Cerebellar nuclear complex (tissue), 1 donor: ENCODE data around the gene TRABD.
"Not testable (repeated sequence)": the region's sequence is repeated elsewhere in the genome, so short reads cannot be mapped to it uniquely, and the experiment has no call there.

Experiments
- DNase-seq, 2 experiments: peaks; one replicate each; lab custom pipeline; 2025; lab: John Stamatoyannopoulos, UW

Gene TRABD

GRCh38 chr22:50185375-50186087 is at the start of gene TRABD:
TRABD (plus strand) TSS chr22:50185913; CDS start chr22:50193061, 7,148 bp downstream.
- peak in 1 of 2 experiments; percentile 69 for DNase-seq

GRCh38 chr22:50136581-50137015 is 49.1 kb upstream of the TRABD start:
- DNase-seq = no peak

DNA sequence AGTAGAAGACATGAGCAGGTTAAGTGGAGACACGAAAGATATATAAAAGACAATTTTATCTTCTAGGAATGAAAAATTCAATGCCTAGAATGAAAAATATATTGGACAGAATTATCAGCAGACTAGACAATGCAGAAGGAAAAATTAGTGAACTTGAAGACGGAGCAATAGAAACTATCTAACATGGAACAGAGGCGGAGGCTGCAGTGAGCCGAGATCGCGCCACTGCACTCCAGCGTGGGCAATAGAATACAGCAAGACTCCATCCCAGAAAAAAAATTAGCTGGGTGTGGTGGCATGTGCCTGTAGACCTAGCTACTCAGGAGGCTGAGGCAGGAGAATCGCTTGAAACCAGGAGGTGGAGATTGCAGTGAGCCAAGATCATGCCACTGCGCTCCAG is 48.4 kb upstream of the TRABD start:
- DNase-seq = not testable (repeated sequence)

- DNase-seq = no peak
Observed at GRCh38 chr22:50138041-50138440, 47.7 kb upstream of the TRABD start.

DNA sequence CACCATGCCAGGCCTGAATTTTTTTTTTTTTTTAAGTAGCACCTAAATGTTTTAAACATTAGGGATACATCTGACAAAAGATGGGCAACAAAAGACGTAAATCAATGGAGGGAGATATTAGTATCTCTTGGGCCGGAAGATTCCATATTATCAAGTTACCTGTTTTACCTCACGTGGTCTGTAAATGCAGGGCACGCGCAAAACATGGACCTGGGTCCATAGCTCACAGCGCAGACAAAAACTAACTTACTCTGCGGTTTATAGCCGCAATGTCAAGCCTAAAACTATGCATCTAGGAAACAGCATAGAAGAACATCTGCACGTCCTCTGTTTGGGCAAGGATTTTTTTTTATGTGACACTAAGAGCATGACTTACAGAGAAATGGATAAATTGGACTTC is 46.7 kb upstream of the TRABD start:
- no peak for DNase-seq

DNA sequence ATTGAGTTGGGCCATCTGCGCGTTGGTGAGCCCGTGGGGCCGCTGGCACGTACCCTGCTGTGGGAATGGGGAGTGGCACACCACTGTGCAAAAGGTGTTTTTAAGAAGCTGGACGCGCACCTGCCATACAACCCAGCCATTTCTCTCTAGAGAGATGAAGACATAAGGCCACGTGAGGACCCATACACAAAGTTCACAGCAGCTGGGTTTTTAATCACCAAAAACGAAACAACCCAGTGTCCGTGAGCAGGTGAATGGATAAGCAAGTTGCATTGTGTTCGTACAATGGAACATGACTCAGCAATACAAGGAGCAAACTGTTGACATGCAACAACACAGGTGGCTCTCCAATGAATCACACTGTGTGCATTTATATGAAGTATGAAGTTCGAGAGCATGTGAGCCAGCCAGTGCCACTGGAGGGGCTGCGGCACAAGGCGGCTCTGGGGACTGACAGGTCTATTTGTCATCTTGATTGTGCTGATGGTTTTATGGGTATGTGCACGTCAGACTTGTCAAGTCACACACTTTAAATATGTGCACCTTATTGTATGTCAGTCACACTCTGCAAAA is 45.8 kb upstream of the TRABD start:
- no peak for DNase-seq

- DNase-seq = no peak
Observed at GRCh38 chr22:50140615-50141014, 45.1 kb upstream of the TRABD start.

DNA sequence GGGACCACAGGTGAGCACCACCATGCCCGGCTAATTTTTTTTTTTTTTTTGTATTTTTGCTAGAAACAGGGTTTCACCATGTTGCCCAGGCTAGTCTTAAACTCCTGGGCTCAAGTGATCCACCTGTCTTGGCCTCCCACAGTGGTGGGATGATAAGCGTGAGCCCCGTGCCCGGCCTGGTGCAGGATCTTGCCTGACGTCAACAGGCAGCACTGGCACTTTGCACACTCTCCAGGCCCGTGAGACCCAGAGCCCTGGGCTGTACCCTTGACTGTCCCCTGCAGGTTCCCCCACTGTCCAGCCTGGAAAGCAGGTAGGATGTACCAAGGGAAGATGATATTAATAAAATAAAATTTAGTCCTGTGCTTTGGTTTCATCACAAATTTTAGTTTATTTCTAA is 44.3 kb upstream of the TRABD start:
- DNase-seq = no peak

- DNase-seq = no peak
Observed at GRCh38 chr22:50141891-50142363, 43.8 kb upstream of the TRABD start.

DNA sequence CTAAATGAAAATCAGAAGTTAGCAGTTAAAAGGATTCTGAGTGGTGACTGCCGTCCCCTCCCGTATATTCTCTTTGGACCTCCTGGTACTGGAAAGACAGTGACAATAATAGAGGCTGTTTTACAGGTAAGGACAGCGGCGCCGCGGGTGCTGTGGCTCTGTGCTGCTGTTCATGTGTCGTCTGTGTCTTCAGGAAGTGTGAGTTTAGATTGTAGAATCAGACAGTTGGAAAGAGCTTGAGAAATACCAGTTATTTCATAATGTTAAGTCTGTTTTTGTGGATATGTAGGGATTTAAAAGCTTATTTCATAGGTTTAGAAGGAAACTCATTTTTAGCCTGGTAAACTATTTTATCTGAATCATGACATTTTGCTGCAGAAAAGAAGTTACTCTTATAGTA is 42.6 kb upstream of the TRABD start:
- DNase-seq = no peak

DNA sequence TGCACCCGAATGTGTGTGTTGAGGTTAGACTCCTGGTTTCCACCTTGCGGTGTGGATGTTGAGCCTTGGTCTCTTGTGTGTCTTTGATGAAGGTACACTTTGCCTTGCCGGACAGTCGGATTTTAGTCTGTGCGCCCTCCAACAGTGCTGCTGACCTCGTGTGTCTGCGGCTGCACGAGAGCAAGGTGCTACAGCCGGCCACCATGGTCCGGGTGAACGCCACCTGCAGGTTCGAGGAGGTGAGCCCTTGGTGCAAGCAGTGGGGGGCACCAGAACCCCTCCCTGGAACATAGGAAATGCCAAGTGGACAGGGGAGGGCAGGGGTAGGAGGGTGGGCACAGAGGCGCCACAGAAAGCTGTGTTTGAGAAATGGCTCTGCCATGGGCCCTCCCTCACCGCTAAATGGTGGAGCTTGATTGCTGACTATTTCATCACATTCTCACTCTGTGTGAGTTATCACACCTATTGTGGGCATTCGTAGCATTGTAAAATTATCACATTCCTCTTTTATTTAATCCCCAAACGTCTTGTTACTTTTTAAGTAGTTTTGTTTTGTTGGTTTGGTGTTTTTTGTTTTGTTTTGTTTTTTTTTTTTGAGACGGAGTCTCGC is 41.6 kb upstream of the TRABD start:
- no peak for DNase-seq

DNA sequence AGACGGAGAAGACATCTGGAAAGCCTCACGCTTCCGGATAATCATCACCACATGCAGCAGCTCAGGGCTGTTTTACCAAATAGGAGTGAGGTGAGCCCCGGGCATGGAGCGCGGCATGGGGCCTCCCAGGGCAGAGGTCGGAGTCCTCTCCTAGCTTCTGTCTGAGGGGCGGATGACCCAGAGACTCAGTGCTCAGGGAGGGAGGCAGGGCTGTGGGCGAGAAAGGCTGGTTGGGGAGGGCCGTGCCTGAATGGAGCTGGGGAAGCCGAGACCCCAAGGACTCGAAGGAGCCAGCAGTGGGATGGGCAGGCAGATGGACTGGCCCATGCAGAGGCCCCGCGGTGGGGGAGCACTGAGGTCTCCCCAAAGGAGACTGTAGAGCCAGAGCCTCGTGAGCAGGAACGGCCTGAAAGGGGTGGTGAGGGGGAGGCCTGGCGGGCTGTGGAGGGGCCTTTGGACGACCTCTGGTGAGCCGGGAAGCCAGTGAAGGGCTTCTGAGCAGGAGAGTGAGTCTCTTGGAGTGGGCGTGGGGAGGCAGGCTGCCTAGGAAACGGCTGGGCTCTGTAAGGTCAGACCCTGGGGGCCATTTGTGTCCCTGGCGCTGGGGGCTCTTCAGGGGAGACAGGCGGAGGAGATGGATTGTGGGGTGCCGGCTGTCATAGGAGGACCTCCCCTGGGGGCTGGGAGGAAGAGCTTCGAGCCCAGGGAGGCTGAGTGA is 39.8 kb upstream of the TRABD start:
- no peak for DNase-seq

DNA sequence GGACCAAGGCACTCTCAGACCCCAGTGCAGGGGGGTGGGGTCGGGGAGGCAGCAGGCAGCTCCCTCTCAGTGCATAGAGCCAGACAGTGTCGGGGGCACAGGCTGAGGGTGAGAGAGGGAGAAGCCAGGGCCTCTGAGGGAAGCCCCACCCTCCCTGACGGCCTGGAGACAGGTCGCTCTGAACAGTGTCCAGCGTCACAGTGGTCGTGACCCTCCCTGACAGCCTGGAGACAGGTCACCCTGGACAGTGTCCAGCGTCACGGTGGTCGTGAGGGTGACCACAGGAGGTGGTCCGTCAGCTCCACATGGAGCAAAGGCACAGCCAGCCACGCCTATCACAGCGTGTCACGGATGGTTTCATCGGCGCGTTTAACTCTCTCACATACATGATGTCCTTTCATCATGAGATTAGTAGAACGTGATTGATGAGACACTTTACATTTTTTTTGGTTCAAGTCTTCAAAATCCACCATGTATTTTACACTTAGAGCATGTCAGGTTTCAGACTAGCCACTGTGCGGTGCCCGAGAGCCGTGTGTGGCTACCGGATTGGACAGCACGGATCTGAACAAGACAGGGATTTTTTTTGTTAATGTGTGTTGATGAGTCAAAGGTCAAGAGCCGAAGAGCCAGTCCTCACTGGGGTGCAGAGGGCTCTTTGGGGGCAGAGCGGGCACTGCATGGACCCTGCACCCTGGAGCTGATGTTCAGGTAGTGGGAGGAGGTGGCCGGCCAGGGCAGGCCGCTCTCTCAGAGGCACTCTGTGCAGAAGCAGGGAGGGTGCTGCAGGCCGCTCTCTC is 39.1 kb upstream of the TRABD start:
- peak; percentile 33 to 54 for DNase-seq

DNA sequence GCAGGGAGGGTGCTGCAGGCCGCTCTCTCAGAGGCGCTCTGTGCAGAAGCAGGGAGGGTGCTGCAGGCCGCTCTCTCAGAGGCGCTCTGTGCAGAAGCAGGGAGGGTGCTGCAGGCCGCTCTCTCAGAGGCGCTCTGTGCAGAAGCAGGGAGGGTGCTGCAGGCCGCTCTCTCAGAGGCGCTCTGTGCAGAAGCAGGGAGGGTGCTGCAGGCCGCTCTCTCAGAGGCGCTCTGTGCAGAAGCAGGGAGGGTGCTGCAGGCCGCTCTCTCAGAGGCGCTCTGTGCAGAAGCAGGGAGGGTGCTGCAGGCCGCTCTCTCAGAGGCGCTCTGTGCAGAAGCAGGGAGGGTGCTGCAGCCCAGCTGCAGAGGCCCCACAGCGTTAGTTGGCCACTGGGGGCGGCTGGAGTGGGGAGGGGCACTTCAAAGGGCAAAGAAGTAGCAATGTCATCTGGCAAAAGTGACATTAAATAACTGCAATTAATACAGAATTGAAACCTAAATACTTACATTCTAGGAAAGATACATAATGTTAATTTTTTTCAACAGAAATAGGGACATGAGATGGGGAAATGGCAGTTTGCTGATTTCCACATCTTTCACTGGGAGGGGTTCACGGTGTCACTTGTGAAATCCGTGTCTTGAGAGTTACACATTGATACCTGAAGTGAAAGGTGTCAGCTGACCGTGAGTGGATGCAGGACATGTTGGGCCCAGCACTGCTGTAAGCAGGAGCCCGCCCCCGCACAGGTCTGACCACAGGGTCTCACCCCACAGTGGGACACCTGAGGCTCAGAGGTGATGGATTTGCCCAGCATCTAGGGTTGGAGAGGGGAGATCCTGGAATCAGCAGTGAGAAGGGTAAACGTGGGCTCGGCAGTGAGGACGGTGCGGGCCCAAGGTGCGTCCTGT is 38.2 kb upstream of the TRABD start:
- not testable (repeated sequence) for DNase-seq

GRCh38 chr22:50148166-50148500 is 37.6 kb upstream of the TRABD start:
- DNase-seq = no peak

- peak; percentile 94 to 95 for DNase-seq
Observed at GRCh38 chr22:50148991-50149721, 36.6 kb upstream of the TRABD start.

- DNase-seq = peak in 1 of 2 experiments; percentile 61
Observed at GRCh38 chr22:50150161-50151129, 35.3 kb upstream of the TRABD start.

GRCh38 chr22:50151571-50152537 is 33.9 kb upstream of the TRABD start:
- DNase-seq = no peak
